NCI-H2107 treated with DMSO at 0.1 percent for 48 hours (cell line): ENCODE results near the gene MYRIP.
"Not testable (repeated sequence)": the region's sequence is repeated elsewhere in the genome, so short reads cannot be mapped to it uniquely, and the experiment has no call there.

Experiments
- DNase-seq: peaks from one replicate; lab custom pipeline; 2025; ENCODE audit not compliant: unreplicated experiment; lab: John Stamatoyannopoulos, UW

MYRIP gene

DNA sequence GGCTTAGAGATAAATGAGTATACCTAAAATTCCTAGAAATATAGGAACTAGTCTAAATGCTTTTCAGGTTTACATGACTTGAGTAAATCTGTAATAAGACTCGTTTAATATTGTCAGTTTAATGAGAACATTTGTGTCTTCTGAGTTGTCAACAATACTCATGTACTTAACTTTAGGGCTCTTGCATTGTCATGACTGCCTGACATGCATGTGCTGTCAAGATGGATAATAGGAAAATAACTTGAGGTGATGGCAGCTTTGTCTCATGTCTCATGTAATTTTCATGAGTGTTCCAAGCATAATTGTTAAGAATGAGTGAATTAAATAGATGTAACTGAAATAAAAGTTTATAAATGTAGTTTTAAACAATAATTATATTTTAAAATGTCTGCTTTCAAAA lies 455.0 kb downstream of the MYRIP start:
- no peak for DNase-seq

- no peak for DNase-seq
Observed at GRCh38 chr3:40265181-40265580, 455.8 kb downstream of the MYRIP start.

DNA sequence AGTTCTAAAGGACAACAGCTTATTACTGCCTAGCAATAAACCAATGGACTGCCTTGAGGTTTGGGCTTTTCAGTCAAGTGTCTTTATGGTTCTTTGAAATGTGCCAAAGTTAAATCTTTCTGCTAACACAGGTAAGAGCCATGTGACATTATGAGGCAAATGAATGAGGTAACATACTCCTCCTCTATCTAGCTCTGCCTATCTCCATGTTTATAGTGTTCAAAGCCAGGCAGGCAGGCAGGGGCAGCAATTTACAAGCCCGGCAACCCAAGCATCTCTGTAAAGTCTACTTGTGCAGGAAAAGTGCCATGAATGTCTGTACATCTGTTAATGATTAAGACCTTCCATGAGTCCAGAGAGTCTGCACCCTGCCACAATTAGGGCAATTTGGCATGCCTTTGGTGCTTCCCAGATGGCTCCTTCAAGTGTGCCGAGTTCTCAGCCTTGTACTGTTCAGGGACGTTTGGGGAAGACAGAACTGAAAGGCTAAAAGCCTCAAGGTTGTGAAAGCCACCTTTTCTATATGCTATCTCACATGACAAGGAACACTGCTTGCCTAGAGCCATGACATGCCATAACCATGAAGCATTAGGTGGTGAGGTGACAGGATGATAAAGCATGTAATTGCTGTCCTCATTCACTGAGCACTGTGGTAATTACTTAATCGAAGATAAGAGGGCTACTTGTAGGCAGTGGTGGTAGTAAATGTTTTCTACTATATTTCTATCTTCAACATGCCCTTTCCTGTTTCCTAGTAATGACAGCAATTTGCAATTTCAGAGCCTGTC lies 458.7 kb downstream of the MYRIP start:
- no peak for DNase-seq

DNA sequence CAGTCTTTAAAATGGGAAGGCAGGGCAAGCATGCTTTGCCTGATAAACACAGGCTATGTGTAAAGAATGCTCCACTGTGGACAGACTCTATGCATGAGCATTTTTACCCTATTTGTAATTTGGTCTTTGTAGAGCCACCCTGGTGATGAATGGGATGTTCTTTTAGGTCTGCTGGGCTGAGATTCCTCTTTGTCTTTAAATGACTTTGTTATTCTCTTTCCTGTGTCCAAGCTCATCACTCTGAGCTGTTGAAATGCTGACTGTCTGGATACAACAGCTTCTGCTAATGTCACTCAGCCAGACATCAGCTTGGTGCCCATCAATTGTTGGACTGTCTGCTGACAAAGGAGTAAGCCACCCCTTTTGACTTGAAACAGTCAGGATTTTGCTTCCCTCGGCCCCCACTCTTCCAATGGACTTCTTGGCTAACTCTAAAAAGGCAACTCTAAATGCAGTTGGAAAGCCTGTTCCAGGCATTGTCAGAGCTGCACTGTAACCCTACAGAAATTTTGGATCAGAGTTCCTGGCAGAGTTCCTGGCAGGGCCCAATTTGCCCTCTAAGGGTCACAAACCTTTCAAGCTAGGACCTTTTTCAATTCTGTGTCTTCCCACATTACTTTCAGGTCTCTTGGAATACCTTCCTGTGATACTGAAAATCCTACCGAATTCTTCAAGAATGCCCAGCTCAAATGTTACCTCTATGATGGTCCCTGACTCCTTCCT lies 459.6 kb downstream of the MYRIP start:
- DNase-seq: no peak

- DNase-seq: no peak
Observed at GRCh38 chr3:40278791-40279190, 469.4 kb downstream of the MYRIP start.

DNA sequence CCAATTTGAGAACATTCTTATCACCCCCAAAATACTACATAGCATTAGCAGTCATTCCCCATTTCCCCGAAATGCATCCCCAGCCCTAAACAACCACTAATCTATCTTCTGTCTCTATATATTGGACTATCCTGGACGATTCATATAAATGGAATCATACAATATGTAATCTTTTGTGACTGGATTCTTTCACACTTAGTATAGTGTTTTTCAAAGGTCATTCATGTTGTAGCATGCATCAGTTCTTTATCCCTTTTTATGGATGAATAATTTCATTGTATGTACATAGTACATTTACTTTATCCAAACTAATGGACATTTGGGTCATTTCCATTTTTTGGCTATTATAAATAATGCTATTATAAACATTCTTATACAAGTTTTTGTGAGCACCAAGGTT lies 472.6 kb downstream of the MYRIP start:
- no peak for DNase-seq

- DNase-seq: not testable (repeated sequence)
Observed at GRCh38 chr3:40283057-40283456, 473.6 kb downstream of the MYRIP start.

DNA sequence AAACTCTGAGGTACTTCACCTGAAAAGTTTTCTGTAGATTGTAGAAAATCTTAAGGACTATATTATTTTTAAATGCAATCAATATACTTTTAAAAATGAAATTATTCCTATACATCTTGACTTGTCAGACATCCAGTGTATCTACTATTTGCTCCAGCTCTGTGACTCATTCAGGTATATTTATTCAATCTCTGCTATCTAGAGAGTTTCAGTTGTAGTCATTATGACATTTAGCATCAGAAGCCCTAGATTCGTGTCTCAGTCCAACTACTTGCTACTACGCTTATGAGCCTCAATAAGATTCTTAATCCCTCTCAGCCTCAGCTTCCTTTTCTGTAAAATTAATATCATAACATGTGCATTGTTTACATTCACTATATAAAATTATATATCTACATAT lies 477.8 kb downstream of the MYRIP start:
- DNase-seq: no peak

DNA sequence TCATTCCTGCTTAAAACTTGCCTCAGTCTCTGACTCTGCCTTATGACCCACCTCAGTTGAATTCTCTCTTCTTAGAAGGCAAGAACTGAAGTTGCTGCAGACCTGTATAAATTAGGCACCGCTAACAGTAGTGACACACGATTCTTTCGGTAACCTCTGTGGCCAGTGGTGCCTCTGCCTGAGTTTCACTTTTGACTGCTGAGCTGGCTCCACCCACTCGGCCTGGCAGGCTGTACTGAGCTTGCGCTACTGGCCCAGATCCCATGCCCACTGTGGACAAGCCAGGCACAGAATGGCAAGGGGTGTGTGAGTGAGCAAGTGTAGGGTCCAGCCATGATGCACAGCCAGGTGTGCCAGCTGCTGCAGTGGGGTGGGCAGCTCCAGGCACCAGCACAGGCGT lies 481.0 kb downstream of the MYRIP start:
- no peak for DNase-seq

DNA sequence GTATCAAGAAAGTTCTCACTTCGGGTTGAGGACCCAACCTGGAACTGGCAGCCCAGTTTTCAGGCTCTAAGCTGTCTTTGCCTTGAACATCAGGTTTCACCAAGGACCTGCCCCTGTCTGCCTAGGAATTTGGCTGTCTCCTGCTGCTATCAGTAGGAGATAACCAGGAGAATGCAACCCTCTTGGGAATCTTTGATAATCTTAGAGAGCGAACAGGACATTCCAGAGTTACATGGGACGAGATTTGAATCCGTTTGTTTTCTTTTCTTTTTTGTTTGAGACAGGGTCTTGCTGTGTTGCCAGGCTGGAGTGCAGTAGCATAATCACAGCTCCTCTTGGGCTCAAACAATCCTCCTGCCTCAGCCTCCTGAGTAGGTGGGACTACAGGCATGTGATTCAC lies 482.1 kb downstream of the MYRIP start:
- DNase-seq: no peak

DNA sequence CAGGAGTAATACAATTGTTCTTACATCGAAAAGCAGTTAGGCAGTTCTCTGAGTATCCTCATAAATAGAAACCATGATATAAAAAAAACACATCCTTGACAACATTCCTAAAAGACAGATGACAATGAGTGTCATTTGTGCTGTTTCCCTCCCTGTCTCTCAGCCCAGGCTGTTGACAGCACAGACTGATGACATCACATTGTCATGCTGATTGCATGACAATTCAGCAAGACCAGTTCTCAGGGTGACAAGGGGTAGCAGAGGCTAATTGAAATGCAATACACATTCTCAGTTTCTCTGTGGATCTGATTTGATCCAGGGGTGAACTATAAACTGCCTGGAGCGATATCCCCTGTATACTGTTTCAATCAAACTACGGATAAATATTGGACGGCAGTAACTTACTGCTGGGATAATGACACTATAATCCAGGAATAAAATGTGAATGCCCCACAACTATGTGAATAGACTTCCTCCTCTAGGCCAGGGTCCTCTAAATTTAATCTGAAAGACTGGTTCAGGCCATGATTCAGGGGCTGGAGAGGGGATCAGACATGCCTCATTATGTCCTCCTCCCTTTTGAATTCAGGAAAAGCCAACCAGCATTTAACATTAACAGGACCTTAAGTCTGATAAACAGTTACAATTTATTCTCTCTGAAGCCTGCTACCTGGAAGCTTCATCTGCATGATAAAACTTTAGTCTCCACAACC lies 483.4 kb downstream of the MYRIP start:
- no peak for DNase-seq

DNA sequence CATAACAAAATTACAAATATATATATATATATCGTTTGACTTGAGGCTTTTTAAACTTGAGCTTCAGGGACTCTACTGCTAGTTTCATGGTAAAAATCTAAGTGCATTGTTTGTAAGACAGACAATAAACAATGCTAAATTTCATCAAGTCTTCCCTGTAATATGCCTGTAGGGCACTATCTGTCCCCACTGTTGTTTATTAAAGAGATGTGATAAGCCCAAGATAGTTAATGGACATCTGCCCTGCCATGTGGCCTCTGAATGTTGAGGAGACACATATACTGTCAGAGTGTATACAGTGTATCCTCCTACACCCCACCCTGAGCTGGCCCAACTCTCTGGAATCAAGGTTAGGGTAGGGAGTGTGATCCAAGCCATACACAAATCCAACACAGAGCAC lies 485.0 kb downstream of the MYRIP start:
- no peak for DNase-seq

DNA sequence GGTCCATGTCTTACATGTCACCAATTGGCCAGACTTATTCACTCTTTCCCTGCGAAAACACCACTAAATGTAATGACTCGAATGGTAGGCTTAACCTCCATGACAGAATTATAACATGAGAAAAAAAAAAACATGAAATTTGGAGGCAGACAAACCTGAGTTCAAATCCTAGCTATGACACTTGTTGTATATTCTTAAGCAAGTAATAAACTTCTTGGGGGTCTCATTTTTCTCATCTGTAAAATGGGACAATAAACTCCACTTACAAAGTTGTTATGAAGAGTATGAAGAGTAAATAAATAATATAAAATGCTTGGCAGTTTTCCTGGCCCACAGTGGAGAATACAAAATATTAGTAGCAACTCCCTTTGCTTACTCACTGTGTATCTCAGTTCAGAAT lies 488.7 kb downstream of the MYRIP start:
- DNase-seq: no peak

DNA sequence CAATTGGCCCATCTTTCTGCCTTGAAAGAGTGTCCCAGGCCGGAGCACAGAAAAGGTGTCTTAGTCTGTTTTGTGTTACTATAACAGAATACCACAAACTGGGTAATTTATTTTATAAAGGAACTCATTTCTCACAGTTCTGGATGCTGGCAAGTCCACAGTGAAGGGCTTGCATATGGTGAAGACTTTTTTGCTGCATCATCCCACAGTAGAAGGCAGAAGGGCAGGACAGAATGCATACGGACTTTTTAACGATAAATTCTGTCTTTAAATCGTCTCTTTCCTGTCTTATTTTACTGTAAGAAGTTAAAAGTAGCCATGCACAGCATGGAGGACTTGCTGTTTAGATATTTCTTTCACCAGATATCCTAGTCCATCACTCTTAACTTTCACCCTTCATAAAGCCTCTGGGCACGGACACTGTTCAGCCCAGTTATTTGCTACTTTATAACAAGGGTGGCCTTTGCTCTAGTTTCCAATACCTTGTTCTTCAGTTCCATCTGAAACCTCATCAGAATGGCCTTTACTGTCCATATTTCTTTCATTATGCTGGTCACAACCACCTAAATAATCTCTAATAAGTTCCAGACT lies 489.8 kb downstream of the MYRIP start:
- DNase-seq: no peak

GRCh38 chr3:40299721-40300335 lies 490.4 kb downstream of the MYRIP start:
- no peak for DNase-seq

DNA sequence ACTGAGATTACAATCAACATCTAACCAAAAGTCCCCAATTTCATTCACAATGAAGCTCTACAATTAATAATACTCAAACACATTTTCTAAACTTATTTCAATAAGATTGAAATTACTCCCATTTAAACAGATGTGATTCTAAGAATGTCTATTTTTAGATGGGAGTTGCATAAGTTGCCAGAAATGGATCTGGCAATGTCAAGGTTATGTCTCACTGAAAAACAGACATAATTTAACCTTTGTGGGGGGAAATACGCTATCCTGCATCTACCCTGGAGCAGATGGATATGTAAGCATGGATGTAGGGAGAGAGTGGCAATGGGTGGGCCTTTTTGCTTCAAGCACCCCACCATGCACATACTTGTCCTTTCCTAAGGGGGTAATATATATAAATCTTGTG lies 493.4 kb downstream of the MYRIP start:
- no peak for DNase-seq

GRCh38 chr3:40304352-40304751 lies 494.9 kb downstream of the MYRIP start:
- DNase-seq: no peak

GRCh38 chr3:40306336-40306735 lies 496.9 kb downstream of the MYRIP start:
- DNase-seq: no peak

DNA sequence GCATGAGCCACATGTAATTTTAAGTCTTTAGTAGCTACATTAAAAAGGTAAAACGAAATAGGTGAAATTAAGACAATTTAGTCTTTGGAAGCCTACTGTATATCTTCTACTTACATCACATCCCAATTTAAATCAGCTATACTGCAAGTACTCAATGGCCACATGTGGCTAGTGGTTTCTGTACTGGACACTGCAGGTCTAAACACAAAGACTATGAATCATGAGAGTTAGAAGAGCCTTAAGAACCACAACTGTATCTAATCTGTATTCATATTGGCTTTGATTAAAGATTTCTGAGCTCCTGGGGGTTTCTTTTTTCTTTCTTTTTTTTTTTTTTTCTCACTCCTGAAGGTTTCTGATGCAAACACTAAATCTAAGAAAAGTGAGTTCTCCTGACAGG lies 497.8 kb downstream of the MYRIP start:
- no peak for DNase-seq

- peak; percentile 2 for DNase-seq
Observed at GRCh38 chr3:40308725-40309417, 499.5 kb downstream of the MYRIP start.
